ENCODE measurements around the gene SNAI1.

Gene SNAI1

GRCh38 chr20:49957089-49957938 lies 25.5 kb upstream of the SNAI1 start:
- in situ Hi-C loops (cut with MboI; ENCODE audit: low sequenced_read_pairs): loop anchor here (25.0 kb wide), 1 partner anchor 630 kb away; no protein-coding TSS in a partner anchor

DNA sequence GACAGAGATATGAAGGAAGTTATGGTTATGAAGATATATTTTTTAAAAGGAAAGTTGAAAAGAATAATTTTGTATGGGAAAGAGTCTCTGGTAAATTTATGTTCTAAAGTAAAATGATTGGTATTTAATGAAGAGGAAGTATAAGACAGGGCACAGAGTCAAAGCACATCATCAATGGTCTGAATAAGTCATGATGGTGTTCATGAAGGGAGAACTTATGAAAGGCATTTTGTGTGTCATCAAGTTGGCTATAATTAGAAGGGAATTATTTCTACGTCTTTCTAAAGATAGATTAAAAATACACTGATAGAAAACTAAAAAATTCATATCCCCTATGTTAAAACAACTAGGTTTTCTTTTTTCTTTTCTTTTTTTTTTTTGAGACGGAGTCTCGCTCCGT lies 21.4 kb upstream of the SNAI1 start:
- in situ Hi-C loops (cut with MboI; ENCODE audit: low sequenced_read_pairs): loop anchor here (25.0 kb wide), 1 partner anchor 626 kb away; no protein-coding TSS in a partner anchor

GRCh38 chr20:49964964-49965780 lies 17.6 kb upstream of the SNAI1 start:
- in situ Hi-C loops (cut with MboI; ENCODE audit: low sequenced_read_pairs): loop anchor here (25.0 kb wide), 1 partner anchor 622 kb away; no protein-coding TSS in a partner anchor

DNA sequence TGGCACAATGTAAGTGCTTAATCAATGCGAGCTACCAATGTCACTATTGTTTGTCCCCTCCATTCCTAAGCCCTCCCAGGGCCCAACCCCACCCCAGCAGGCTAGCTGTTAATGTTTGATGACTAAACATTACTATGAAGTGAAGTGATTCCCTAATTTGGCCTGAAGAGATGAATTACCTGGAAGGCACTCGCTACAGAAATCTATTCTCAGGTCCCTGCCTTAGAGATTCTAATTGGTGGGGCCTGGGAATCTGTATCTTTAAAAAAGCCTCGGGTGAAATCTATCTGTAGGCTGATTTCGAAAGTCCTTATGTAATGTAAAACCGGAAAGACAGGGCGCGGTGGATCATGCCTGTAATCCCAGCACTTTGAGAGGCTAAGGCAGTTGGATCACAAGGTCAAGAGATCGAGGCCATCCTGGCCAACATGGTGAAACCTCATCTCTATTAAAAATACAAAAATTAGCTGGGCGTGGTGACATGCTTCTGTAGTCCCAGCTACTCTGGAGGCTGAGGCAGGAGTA lies 16.9 kb upstream of the SNAI1 start:
- in situ Hi-C loops (cut with MboI; ENCODE audit: low sequenced_read_pairs): loop anchor here (25.0 kb wide), 1 partner anchor 621 kb away; no protein-coding TSS in a partner anchor

- in situ Hi-C loops (cut with MboI; ENCODE audit: low sequenced_read_pairs): loop anchor here (25.0 kb wide), 1 partner anchor 620 kb away; no protein-coding TSS in a partner anchor
Observed at GRCh38 chr20:49966861-49967260, 15.9 kb upstream of the SNAI1 start.

GRCh38 chr20:49969234-49969633 lies 13.5 kb upstream of the SNAI1 start:
- in situ Hi-C loops (cut with MboI; ENCODE audit: low sequenced_read_pairs): loop anchor here (25.0 kb wide), 1 partner anchor 618 kb away; no protein-coding TSS in a partner anchor

GRCh38 chr20:49969946-49970345 lies 12.8 kb upstream of the SNAI1 start:
- in situ Hi-C loops (cut with MboI; ENCODE audit: low sequenced_read_pairs): loop anchor here (25.0 kb wide), 1 partner anchor 617 kb away; no protein-coding TSS in a partner anchor

- in situ Hi-C loops (cut with MboI; ENCODE audit: low sequenced_read_pairs): loop anchor here (25.0 kb wide), 1 partner anchor 617 kb away; no protein-coding TSS in a partner anchor
Observed at GRCh38 chr20:49970498-49970897, 12.3 kb upstream of the SNAI1 start.

- in situ Hi-C loops (cut with MboI; ENCODE audit: low sequenced_read_pairs): loop anchor here (25.0 kb wide), 1 partner anchor 613 kb away; no protein-coding TSS in a partner anchor
Observed at GRCh38 chr20:49973981-49974380, 8.8 kb upstream of the SNAI1 start.

DNA sequence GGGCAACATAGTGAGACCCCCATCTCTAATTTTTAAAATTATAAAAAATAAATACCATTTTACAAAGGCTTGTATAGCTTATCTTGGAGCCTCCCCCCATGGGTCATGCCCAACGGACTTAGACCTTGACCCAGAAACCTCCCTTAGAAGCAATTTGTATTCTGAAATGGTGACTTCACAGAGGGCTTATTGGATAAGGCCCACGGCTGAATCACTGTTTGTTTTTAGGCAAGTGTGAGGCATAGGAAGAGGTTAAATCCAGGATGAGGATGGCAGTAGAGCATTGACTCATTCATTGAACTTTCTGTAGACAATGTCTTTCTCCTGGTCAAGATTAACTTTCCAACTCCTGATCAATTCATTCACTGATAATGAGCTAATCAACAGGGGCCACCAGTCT lies 6.2 kb upstream of the SNAI1 start:
- in situ Hi-C loops (cut with MboI; ENCODE audit: low sequenced_read_pairs): loop anchor here (5.0 to 25.0 kb wide), 2 partner anchors 191 to 486 kb away; no protein-coding TSS in a partner anchor

- in situ Hi-C loops (cut with MboI; ENCODE audit: low sequenced_read_pairs): loop anchor here (5.0 to 25.0 kb wide), 2 partner anchors 190 to 485 kb away; no protein-coding TSS in a partner anchor
Observed at GRCh38 chr20:49977740-49978139, 5.0 kb upstream of the SNAI1 start.

GRCh38 chr20:49978685-49979029 lies 4.1 kb upstream of the SNAI1 start:
- in situ Hi-C loops (cut with MboI; ENCODE audit: low sequenced_read_pairs): loop anchor here (5.0 to 25.0 kb wide), 2 partner anchors 189 to 484 kb away; no protein-coding TSS in a partner anchor

DNA sequence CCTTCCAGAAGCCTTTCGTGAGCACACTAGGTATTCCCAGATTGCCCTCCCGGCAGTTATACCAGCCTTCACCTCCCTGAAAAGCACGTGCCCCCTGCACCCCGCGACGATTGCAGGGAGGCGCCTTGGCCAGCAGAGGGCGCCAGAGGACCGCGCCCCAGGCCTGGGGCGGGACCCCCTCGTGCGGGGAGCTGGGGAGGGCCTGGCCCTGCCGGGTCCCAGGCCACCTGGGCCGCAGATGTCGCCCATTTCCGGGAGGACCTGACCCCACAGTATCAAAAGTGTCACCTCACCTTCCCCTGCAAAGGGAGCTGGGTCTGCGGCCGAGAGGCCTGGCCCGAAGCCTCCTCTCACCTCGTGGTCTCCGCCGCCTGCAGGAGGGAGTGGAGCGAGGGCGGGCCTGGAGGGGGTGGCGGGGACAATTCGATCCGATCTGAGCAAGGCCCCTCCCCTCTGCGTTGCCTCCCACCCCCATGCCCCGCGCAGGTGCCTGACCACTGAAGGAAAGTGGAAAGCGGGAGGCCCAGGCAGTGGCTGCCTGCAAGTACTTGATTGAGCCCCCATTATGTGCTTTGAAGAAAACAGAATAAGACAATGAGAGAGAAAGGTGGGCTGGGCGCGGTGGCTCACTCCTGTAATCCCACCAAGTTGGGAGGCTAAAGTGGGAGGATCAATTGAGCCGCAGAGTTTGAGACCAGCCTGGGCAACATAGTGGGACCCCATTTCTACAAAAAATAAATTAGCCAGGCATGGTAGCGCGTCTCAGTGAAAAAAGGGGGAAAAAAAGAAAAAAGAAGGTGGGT lies 3.5 kb upstream of the SNAI1 start:
- in situ Hi-C loops (cut with MboI; ENCODE audit: low sequenced_read_pairs): loop anchor here (5.0 to 25.0 kb wide), 2 partner anchors 188 to 483 kb away; no protein-coding TSS in a partner anchor

DNA sequence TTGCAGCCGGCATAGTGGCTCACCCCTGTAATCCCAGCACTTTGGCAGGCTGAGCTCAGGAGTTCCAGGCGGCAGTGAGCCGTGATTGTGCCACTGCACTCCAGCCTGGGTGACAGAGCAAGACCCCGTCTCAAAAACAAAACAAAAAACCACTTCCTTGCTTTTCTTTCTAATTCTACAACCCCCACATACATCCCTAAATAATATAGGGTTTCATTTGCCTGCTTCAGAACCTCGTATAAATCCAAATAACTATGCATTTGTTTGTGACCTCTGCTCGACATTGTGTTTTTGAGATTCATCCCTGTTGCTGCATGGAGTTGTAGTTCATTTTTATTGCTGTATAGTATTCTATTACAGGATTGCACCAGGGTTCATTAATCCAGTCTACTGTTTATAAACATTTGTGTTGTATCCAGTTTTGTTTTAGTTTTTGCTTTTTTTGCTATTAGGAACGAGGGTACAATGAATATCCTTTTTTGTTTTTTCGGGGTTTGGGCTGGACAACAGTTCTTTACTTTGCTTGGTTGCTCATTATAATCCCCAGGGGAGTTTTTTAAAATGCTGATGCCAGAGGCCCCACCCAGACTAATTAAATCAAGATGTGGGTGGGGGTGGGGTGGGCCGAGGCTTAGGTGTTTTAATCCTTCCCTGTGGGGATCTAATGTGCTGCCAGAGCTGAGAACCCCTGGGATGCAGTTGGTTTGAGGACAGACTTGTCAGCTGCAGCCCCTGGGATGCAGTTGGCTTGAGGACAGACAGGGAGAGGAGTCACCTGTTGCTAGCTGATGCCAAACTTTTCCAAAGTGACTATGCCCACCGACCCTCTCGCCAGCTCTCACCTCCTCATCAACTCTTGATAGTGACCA lies 2.4 kb upstream of the SNAI1 start:
- in situ Hi-C loops (cut with MboI; ENCODE audit: low sequenced_read_pairs): loop anchor here (5.0 to 25.0 kb wide), 2 partner anchors 92 to 482 kb away; no protein-coding TSS in a partner anchor

GRCh38 chr20:49981218-49982071 lies 1.3 kb upstream of the SNAI1 start:
- in situ Hi-C loops (cut with MboI; ENCODE audit: low sequenced_read_pairs): loop anchor here (5.0 to 25.0 kb wide), 2 partner anchors 91 to 481 kb away; no protein-coding TSS in a partner anchor

- in situ Hi-C loops (cut with MboI; ENCODE audit: low sequenced_read_pairs): loop anchor here (5.0 to 25.0 kb wide), 2 partner anchors 90 to 480 kb away; no protein-coding TSS in a partner anchor
Observed at GRCh38 chr20:49982072-49982345, 771 bp upstream of the SNAI1 start.

DNA sequence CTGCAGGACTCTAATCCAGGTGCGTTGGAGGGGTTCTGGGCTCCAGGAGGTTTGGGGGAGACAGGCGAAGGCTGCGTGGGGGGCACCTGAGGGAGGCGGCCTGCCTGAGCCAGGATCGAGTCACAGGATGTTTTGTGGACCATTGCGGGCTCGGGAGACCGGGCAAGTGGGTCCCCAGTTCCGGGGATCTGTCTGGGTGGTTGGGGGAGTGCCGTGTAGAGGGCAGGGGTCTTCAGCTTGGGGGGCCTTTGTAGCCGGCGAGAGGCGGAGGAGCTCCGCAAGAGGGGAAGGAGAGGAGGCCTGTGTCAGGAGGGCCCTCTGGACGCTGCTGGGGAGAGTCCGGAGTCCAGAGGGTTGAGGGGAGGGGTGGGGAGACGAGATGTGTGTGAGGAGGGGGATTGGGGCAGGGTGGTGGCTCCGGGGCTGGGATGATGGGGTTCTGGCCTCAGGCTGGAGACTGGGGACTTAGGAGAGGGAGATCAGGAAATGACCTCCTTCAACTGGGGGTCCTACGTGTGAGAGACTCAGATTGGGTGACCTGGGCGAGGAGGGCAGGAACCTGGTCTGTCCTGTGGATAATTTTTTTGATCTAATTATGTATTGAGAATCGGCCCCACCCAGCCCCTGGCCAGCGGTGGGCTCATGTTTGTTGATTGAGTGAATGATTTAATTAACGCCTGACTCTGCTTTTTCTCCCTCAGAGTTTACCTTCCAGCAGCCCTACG lies 505 bp downstream of the SNAI1 start:
- in situ Hi-C loops (cut with MboI; ENCODE audit: low sequenced_read_pairs): loop anchor here (5.0 to 25.0 kb wide), 2 partner anchors 89 to 479 kb away; no protein-coding TSS in a partner anchor
